M059J (cell line): ENCODE results near the gene PTP4A2. TPM values are rescaled to one million over a fixed set of nuclear protein-coding genes. Genes with fewer than 3 reads are reported as not detected.
"Not testable (repeated sequence)": the region's sequence is repeated elsewhere in the genome, so short reads cannot be mapped to it uniquely, and the experiment has no call there.

Experiments used
- DNase-seq: peaks from one replicate; pipeline ENCODE4 v3.0.0-alpha.2; 2012; ENCODE audit warnings: low read depth
- total RNA-seq: library from RNA; depleted of rRNA; stranded (reverse); fragments of >200 nt; shearing (Covaris generic); gene quantifications from 2 replicates; pipeline ENCODE4 v1.2.3, GENCODE V29; 2014

Gene PTP4A2
- total RNA-seq, 1 experiment from 2014 or later: 334 TPM

DNA sequence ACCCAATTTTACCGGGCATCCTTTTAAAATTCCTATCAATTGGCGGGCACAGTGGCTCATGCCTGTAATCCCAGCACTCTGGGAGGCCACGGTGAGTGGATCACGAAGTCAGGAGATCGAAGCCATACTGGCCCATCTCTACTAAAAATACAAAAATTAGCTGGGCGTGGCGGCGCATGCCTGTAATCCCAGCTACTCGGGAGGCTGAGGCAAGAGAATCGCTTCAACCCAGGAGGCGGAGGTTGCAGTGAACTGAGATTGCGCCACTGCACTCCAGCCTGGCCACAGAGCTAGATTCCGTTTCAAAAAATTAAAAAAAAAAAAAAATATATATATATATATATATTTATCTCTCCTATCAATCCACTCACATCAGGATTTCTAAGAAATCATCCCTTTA is 12.3 kb downstream of the PTP4A2 start:
- DNase-seq: not testable (repeated sequence)

- DNase-seq: peak; percentile 37
Observed at GRCh38 chr1:31924839-31925238, 13.3 kb downstream of the PTP4A2 start.

DNA sequence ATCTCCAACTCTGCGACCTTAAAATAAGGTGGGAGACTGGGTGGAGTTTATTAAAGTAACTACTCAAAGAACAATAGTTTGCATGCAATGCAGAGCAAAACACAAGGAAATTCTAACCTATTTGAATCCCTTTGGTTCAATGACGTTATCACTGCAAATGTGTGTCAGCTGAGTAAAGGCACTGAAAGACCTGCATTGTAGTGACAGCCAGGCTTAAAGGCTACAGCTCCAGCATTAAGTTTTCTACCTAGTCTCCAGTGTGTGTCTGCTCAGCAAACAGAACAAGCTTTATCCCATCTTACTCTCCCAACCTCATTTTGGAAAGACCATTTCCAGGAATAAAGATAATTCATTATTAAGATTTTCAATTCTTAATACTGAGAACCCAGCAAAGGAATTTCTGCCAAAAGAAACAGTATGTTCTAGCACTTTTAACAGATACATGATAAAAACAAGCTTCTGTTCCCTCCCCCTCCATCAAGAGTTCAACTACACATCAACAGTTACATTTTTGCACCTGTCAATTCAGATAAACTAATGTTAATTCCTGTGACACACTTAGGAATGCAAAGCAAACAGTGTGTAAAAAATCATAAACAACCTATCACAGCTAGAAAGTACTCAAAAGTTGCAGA is 14.2 kb downstream of the PTP4A2 start:
- DNase-seq: no peak

DNA sequence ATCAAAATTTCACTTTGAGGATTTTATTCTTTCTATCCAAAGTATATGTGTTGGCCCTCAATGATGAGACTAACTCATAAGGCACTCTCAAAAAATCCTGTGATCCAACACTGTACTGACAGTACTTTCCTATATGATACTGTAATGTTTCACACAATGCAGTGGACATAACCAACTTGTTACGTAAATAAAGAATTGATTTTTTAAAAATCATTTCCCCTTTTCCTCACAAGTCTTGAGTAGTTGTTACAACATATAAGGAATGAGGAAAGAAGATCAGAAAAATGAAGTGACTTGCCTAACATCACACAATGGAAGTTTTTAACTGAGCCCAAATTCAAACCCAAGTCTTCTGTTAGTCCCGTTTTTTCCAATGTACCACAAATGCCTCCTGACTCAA is 17.2 kb downstream of the PTP4A2 start:
- DNase-seq: no peak

GRCh38 chr1:31919591-31919990 is 18.6 kb downstream of the PTP4A2 start:
- no peak for DNase-seq

GRCh38 chr1:31915438-31915837 is 22.7 kb downstream of the PTP4A2 start:
- no peak for DNase-seq

- no peak for DNase-seq
Observed at GRCh38 chr1:31913968-31914367, 24.2 kb downstream of the PTP4A2 start.

- no peak for DNase-seq
Observed at GRCh38 chr1:31912839-31913239, 25.3 kb downstream of the PTP4A2 start.

DNA sequence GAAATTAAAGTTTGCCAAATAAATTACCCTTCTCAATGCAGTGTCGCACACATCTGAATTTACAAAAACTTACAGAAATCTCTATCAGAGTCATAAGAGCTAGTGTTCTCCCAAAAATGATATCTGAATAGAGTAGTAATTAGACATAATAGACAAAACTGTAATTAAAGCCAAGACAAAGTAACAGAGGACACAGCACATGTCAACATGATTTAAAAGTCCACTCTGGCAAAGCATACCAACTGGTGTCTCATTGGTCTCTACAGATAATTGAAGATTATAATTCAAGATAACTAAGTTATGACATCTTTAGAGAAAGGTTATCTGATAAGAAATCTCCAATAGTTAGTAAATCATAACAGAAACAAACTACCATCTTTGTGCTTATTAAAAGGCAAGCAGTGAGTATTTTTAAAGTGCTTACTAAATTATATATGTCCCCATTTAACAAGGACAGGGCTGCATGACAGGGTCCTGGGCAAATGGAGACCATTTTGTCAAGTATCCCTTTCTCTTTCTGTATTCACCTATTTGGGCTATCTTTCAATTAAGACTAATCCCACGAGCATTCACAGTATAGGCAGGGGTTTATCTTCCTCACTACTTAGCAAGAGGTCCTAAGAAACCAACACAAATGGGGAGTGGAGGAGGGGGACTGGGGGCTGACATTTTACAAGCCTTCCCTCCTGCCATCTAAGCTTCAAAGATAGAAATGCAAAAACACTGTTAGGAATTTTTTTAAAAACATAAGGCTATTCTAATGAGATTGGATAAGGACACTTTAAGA is 26.0 kb downstream of the PTP4A2 start:
- DNase-seq: no peak

DNA sequence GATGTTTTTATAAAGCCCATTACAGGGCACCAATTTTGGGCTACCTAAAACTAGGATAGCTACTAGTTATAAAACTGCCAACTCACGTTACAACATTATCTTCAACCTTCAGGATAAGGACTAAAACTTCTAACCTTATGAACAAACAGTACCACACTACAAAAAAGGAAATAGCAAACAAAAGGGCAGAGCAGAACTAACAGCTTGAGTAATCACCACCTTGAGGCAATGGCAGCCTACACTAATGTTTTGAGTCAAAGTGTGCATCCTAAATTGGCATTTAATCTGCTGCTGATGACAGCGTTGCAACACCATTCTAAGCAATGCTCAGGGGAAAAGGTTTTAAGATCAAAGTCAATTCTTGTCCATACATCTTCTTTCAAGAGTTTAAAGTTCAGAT is 27.2 kb downstream of the PTP4A2 start:
- DNase-seq: no peak

GRCh38 chr1:31909691-31910090 is 28.5 kb downstream of the PTP4A2 start:
- DNase-seq: no peak

DNA sequence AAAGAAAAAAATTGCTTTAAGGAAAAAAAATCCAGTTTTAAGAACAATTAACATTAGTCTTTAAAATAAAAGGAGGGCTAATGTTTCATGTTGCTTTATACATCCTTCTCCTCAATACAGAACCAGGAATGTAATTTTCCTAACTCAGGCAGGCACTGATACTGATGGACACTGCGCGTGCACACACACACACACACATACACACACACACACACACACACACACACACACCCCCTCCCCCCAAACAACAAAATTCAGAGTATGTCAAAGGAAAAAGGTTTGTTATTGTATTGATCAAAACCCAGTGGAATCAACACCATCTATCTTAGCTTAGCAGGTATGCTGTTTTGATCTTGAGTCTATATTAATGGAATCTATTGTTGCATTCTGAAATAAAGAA is 31.6 kb downstream of the PTP4A2 start:
- DNase-seq: no peak

GRCh38 chr1:31905681-31906080 is 32.5 kb downstream of the PTP4A2 start:
- DNase-seq: no peak

GRCh38 chr1:31905093-31905509 is 33.1 kb downstream of the PTP4A2 start:
- no peak for DNase-seq

GRCh38 chr1:31904339-31905092 is 33.7 kb downstream of the PTP4A2 start:
- DNase-seq: peak; percentile 40

DNA sequence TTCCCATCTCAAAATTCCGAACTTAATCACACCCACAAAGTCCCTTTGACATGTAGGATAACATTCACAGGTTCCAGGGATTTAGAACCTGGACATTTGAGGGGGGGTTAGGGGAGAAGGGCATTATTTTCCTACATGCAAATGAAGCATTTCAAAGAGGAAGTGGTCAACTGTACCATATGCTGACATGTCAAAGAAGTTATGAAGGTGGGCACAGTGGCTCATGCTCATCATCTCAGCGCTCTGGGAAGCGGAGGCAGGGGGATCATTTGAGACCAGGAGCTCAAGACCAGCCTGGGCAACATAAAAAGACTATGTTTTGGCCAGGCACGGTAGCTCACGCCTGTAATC is 35.7 kb downstream of the PTP4A2 start:
- no peak for DNase-seq

- DNase-seq: no peak
Observed at GRCh38 chr1:31901838-31902509, 36.2 kb downstream of the PTP4A2 start.

- DNase-seq: no peak
Observed at GRCh38 chr1:31900790-31901189, 37.4 kb downstream of the PTP4A2 start.

DNA sequence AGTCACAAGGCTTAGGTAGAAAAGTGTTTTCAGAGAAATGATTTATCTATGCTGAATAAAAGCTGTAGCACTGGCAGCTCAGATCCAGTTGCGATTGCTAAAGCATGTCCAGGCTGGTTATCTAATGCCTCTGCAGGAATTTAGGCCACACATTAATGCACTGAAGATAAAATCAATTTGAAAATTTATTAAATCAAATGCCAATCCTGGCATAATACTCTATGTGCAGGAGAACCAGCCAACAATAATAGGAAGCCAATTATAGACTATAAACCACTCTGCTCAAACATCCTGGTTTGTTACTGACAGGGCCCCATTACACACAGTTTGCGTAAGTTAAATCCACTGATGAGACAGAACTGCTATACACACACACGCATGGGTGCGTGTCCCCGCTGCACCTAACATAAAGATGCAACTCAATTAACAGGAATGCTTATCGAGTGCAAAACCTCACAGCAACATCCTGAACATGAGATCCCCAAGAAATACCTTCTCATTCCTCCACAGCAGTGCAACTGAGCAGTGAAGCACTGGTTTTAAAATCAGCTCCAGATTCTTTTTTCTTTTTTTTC is 40.6 kb downstream of the PTP4A2 start:
- DNase-seq: no peak

DNA sequence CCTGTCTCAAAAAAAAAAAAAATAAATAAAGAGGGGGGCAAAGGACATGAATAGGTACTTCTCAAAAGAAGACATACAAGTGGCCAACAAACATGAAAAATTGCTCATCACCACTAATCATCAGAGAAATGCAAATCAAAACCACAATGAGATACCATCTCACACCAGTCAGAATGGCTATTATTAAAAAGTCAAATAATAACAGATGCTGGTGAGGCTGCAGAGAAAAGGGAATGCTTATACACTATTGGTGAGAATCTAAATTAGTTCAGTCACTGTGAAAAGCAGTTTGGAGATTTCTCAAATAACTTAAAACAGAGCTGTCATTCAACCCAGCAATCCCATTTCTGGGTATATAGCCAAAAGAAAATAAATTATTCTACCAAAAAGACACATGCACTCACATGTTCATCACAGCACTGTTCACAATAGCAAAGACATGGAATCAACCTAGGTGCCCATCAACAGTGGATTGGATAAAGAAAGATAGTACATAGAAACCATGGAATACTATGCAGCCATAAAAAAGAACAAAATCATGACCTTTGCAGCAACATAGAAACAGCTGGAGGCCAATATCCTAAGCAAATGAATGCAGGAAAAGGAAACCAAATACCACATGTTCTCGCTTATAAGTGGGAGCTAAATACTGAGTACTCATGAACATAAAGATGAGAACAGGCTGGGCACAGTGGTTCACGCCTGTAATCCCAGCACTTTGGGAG is 42.5 kb downstream of the PTP4A2 start:
- DNase-seq: not testable (repeated sequence)

DNA sequence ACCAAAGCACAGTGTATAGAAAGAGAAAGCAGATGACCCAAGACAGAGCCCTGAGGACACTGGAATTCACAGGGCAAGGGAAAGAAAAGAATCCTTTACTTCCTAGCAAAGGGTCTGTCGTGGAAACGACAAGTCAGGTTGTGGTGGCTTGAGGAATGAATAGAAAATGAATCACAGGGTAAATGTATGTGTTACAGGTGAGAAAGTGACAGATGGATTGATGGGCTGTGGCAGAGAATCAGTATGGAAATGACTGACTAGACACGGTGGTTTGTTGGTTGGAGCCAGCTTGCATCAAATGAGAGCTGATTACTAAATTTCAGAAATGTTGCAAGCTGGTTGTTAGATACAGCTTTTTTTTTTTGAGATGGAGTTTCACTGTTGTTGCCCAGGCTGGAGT is 46.9 kb downstream of the PTP4A2 start:
- peak; percentile 72 for DNase-seq
